ENCODE results near the gene NEMF. TPM values are rescaled to one million over a fixed set of nuclear protein-coding genes. Genes with fewer than 3 reads are reported as not detected.

The NEMF gene
- total RNA-seq, 1 donor from 2014 or later = 61.5 TPM

- Mint-ChIP-seq H3K27me3 (ENCODE audit: low read depth, unreplicated experiment) (no peaks in the 10 kb centered on the region), H3K27ac (ENCODE audit: unreplicated experiment) (peak overlapping the region; percentile 97), H3K36me3 (ENCODE audit: low read depth, unreplicated experiment) (no peaks in the 10 kb centered on the region), H3K4me3 (ENCODE audit: unreplicated experiment) (peak overlapping the region; percentile 90), H3K4me1 (ENCODE audit: low read depth, unreplicated experiment) (peaks cover 14% of the 10 kb centered on the region), H3K9me3 (ENCODE audit: unreplicated experiment) (no peaks in the 10 kb centered on the region)
- Histone ChIP-seq H3K79me2 (ENCODE audit: insufficient read depth, low read length) (peaks cover 37% of the 10 kb centered on the region), H3K9ac (ENCODE audit: low read length) (peak overlapping the region; percentile 100), H3K4me2 (ENCODE audit: low read length) (peak overlapping the region; percentile 96), H3K4me1 (ENCODE audit: insufficient read depth, low read length) (peaks cover 31% of the 10 kb centered on the region), H4K20me1 (ENCODE audit: insufficient read depth, low read length) (peaks cover 20% of the 10 kb centered on the region), H3K27me3 (ENCODE audit: insufficient read depth, low read length) (no peaks in the 10 kb centered on the region), H3K36me3 (ENCODE audit: insufficient read depth, low read length) (no peaks in the 10 kb centered on the region), H3K27ac (ENCODE audit: low read depth, low read length) (peak overlapping the region; percentile 96), H3K4me3 (ENCODE audit: insufficient read depth, low read depth, low read length) (peak overlapping the region; percentile 95), H2AFZ (ENCODE audit: low read depth, low read length) (peak overlapping the region; percentile 74), H3K9me3 (ENCODE audit: insufficient read depth, low read depth, low read length) (no peaks in the 10 kb centered on the region)
- TF ChIP-seq EZH2 (IDR thresholded peaks at IDR 0.05; ENCODE audit: insufficient read depth, low read length) = no peak
- TF ChIP-seq CTCF (IDR thresholded peaks at IDR 0.05; ENCODE audit: insufficient read depth, low read depth, low read length) = no peak
- FAIRE-seq (no peak), DNase-seq (ENCODE audit: low read depth) (no peak)
These were observed 85.4 kb downstream of the NEMF start for GRCh38 chr14:49767270-49767570.

GRCh38 chr14:49766839-49767238 is 85.7 kb downstream of the NEMF start:
- Histone ChIP-seq H3K9me3 (ENCODE audit: insufficient read depth, low read depth, low read length) (no peaks in the 10 kb centered on the region), H3K9ac (ENCODE audit: low read length) (peak overlapping the region; percentile 100), H3K79me2 (ENCODE audit: insufficient read depth, low read length) (peaks cover 37% of the 10 kb centered on the region), H4K20me1 (ENCODE audit: insufficient read depth, low read length) (peaks cover 20% of the 10 kb centered on the region), H3K4me2 (ENCODE audit: low read length) (peak overlapping the region; percentile 96), H2AFZ (ENCODE audit: low read depth, low read length) (peak overlapping the region; percentile 74), H3K36me3 (ENCODE audit: insufficient read depth, low read length) (no peaks in the 10 kb centered on the region), H3K4me1 (ENCODE audit: insufficient read depth, low read length) (peaks cover 31% of the 10 kb centered on the region), H3K27ac (ENCODE audit: low read depth, low read length) (peak overlapping the region; percentile 96), H3K4me3 (ENCODE audit: insufficient read depth, low read depth, low read length) (peak overlapping the region; percentile 95), H3K27me3 (ENCODE audit: insufficient read depth, low read length) (no peaks in the 10 kb centered on the region)
- FAIRE-seq (no peak), DNase-seq (ENCODE audit: low read depth) (no peak)
- TF ChIP-seq EZH2 (IDR thresholded peaks at IDR 0.05; ENCODE audit: insufficient read depth, low read length) (no peak), CTCF (IDR thresholded peaks at IDR 0.05; ENCODE audit: insufficient read depth, low read depth, low read length) (no peak)
- Mint-ChIP-seq H3K36me3 (ENCODE audit: low read depth, unreplicated experiment) (no peaks in the 10 kb centered on the region), H3K27ac (ENCODE audit: unreplicated experiment) (peak overlapping the region; percentile 97), H3K4me3 (ENCODE audit: unreplicated experiment) (peak overlapping the region; percentile 90), H3K4me1 (ENCODE audit: low read depth, unreplicated experiment) (peaks cover 14% of the 10 kb centered on the region), H3K9me3 (ENCODE audit: unreplicated experiment) (no peaks in the 10 kb centered on the region), H3K27me3 (ENCODE audit: low read depth, unreplicated experiment) (no peaks in the 10 kb centered on the region)

- Histone ChIP-seq H3K9ac (ENCODE audit: low read length) (no peak overlapping the region), H3K36me3 (ENCODE audit: insufficient read depth, low read length) (no peaks in the 10 kb centered on the region), H3K27me3 (ENCODE audit: insufficient read depth, low read length) (no peaks in the 10 kb centered on the region), H2AFZ (ENCODE audit: low read depth, low read length) (no peak overlapping the region), H3K4me1 (ENCODE audit: insufficient read depth, low read length) (peaks cover 7% of the 10 kb centered on the region), H3K4me3 (ENCODE audit: insufficient read depth, low read depth, low read length) (no peak overlapping the region), H3K4me2 (ENCODE audit: low read length) (no peak overlapping the region), H3K79me2 (ENCODE audit: insufficient read depth, low read length) (no peaks in the 10 kb centered on the region), H4K20me1 (ENCODE audit: insufficient read depth, low read length) (no peaks in the 10 kb centered on the region), H3K27ac (ENCODE audit: low read depth, low read length) (no peak overlapping the region), H3K9me3 (ENCODE audit: insufficient read depth, low read depth, low read length) (no peaks in the 10 kb centered on the region)
- no peaks in the 10 kb centered on the region for H3K9me3 Mint-ChIP-seq (ENCODE audit: unreplicated experiment)
- TF ChIP-seq EZH2 (IDR thresholded peaks at IDR 0.05; ENCODE audit: insufficient read depth, low read length) (no peak), CTCF (IDR thresholded peaks at IDR 0.05; ENCODE audit: insufficient read depth, low read depth, low read length) (no peak)
- no peak for DNase-seq (ENCODE audit: low read depth)
- H3K36me3 Mint-ChIP-seq (ENCODE audit: low read depth, unreplicated experiment) = no peaks in the 10 kb centered on the region
- FAIRE-seq = no peak
- H3K27me3 Mint-ChIP-seq (ENCODE audit: low read depth, unreplicated experiment) = no peaks in the 10 kb centered on the region
- no peak overlapping the region for H3K4me3 Mint-ChIP-seq (ENCODE audit: unreplicated experiment)
- no peaks in the 10 kb centered on the region for H3K4me1 Mint-ChIP-seq (ENCODE audit: low read depth, unreplicated experiment)
- no peak overlapping the region for H3K27ac Mint-ChIP-seq (ENCODE audit: unreplicated experiment)
These were observed 90.6 kb downstream of the NEMF start for GRCh38 chr14:49761839-49762551.
